GM19455 (cell line): ENCODE results near the gene AFDN.

ENCODE experiments used
- ATAC-seq: cut with Tn5 transposase; IDR thresholded peaks from one replicate; pipeline ENCODE4 v1.9.1; 2021; ENCODE audit not compliant: unreplicated experiment

The AFDN gene

DNA sequence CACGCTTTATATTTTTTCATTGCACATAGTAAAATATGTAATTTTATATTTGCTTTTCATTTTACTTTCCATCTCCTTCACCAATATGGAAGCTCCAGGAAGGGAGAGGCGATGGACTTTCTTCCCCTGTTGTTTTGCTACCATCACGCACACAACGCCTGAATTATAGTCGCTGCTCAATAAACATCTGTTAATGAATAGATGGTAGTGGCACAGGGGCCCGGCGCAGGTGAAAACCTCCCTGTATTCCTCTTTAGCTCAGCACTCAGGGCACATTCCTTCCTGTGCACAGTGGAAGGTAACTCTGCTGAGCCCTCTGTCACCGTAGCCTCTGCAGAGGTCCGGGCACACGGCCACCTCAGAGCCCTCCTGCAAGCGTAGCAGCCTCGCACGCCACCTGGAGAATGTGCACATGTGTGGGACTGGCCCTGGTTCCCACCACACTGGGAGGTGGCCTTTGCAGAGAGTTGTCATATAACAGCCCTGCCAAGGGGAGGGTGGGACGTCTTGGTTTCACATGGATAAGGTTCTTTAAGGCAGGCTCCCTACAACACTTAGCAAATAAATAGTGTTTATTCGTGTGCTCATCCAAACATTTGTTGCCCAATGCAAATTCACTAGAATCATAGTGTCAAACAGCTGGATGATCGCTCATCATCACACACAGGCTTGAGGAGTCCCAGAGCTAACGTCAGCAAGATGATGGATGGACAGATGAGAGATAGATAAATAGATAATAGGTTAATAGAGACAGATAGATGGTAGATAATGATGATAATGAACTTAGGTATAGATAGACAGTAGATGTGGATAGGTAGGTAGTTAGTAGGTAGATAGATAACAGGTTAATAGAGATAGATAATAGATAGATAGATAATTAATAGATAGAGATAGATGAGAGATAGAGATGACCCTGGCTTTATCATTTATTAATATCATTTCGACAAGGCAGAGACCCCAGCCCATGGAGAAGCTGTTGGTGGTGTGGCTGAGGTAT, 32.3 kb upstream of the AFDN start:
- no peak for ATAC-seq

DNA sequence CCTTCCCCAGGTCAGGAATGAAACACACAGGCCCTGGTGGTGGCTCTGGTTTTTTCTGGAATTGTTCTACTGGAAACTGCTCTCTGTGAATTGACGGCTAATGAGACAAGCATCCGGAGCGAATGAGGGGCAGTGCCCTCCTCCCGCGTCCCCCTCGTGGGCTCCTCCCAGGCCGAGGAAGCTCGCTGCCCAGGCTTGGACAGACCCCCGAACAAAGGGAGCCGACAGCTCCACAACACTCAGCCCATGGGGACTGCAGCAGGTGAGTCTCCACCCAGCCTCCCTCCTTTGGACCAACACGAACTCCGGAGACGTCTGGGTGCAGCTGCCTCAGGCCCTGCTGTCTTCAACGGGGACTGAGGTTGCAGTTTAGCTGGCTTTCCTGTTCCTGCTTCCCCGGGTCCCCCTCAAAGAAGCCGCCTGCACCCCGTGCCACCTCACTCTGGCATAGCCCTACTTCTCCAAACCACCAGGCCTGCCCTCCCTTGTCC, 31.3 kb upstream of the AFDN start:
- ATAC-seq: no peak

DNA sequence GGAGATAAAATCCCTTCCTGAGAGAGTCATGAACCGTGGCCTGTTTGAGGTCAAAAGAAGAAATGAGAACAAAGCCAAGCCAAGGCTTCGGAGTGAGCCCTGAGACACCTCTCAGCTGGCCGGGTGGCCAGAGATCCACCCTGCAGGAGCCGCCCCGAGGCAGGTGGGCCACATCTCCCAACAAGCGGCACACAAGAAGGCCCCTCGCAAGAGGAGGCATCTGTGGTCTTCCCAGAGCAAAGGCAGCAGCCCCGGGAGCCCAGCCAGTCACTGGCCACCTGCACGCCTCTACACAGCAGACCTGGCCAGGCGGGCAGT, 30.9 kb upstream of the AFDN start:
- ATAC-seq: no peak

DNA sequence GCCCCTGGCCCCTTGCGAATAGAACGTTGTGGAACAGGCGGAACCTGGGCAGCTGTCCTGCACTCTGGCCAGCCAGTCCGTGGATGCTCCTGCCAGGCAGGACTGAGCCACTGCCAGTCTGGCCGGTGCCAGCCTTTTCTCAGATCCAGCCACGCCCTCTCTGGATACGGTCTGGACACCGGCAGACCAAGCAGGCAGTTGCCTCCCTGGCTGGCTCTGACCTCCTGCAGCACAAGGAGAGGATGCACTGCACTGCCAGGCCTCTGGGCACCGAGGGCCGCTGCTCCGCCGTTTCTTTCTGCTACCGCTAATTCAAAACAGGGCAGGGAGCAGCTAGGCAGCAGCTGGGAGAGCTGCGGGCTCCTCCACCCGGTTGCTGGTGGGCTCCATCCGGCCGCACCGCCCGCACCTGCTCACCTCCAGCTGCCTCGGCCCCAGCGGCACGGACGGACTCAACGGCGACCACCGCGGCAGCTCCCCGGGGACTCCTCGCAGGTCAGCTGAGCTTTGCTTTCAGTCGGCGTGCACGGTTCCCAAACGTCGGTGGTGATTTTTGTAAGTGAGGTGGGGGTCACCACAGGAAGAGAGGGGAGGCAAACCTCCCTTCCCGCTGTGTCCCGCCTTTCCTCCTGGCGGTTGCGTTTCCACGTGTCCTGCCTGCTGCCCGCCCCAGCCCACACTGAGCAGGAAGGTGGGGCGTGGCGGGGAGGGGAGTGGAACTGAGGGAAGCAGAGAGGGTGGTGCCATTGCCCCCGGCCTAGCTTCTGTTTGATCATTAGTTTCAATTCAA, 30.3 kb upstream of the AFDN start:
- no peak for ATAC-seq

DNA sequence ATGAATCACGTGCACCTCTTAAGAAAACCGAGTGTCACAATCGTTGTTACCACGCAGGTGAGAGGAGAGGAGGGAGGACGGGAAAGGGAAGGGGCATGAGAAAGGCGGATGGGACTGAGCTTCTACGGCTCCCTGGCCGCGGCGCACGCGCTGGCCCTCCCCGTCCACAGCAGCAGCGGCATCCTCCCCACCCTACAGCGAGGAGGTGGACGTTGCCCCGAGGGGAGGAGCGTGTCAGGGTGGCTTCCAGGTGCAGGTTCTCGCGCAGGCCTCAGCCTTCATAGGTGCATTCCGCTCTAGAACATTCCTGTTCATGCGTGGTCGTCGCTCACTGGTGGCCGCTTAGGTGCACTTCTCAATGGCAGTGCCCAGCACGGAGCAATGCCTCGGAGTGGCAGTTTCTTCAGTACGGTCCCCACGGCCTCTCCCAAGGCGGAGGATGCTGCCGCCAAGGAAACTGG, 29.7 kb upstream of the AFDN start:
- ATAC-seq: no peak

DNA sequence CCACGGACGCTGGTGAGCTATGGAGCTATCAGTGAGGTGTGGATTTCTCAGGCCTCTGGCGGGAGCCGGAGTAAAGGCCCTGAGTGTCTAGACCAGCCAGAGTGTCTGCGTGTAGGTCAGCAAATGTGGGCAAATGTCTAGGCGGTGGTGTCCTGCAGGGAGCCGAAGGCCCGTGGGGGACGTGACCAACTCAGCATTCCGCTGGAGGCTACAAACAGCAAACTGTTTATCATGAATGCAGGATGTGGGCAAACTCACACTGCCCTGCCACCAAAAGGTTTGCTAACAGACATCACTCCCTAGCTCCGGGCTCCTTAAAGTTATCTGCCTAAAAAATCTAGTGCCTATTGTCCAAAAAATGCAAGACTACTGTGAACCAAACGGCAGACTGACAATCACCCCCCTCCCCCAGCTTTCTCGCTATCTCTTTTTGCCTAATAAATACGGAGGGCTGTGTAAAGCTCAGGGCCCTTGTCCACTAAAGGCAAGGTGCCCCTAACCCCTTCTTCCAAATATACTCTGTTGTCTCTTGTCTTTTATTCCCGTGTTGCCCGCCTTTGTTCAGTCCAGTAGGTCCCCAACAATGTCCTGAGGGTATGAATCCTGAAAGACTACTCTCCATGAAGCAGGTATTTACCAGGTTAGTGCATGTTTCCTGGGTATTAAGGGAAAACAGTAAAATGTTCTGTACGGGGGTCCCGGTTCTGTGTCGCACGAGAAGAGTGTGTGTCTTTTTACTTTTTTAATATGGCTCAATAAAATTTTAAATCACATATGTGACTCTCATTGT, 29.0 kb upstream of the AFDN start:
- ATAC-seq: no peak

DNA sequence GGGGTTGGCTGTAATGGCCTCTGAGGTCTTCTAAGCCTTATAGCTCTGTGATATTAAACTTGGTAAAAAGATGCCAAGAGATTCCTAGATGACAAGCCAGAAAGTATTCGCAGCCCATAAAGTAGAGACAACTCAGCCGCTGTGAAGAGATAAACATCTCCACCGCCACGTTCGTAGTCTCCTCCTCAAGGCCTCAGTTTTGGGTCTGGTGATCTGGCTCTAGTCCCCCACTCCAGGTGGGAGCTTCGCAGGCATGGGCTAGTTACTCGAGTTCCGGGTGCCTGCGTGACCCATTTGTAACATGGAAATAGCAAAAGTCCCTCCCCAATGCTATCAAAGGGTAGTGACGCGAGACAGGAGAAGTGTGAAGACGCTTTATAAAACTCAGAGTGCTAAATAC, 28.3 kb upstream of the AFDN start:
- ATAC-seq: no peak

DNA sequence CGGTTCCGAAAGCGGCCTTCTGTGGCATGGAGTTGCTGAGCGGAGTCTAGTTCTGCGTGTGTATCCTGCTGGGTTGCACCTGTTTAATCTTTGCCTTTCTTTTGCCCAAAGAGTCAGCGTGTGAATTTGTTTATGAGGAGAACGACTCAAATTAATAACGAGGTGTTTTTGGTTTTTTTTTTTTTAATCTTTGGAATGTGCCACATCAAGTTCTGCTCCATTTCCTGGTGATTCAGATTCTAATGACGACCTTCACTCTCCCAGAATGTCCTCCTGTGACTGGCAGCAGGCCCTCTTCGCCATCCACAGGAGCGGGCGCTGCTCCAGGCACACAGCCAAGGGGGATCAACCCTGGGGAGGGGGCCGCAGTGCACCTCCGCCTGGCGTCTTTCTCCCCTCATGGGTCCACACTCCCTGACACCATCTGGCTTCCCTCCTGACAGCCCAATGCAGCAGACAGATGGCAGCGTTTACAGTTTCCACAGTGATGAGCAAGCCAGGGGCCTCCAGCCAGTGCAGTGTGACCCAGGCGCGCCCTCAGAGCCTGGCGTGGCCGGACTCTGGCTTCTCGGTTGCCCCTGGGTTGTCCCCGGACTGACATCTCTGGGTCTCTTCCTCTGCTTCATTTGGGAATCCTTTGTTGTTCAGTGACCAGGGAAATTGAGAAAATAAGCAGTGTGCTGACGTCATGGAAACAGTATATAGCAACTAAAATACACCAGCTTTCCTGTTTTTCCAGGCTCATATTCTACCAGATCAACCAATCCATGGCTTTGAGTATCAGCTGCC, 27.5 kb upstream of the AFDN start:
- ATAC-seq: no peak

DNA sequence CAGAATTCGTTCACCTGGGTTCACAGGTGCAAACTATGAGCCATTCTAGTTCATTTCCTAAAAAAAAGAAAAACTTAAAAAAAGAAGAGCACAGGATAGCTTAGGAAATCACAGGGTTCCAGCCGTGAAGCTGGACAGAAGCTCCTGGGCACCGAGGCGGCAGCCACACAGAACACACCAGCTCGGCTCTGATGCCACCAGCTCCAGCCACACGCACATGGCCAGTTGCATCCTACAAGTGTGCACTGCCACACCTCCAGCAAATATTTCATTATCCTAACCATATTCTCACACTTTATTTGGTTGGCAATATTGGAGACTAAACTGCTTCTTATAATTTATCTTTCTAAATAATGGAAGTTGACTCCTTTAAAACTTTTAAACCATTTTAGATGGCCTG, 26.2 kb upstream of the AFDN start:
- ATAC-seq: no peak

DNA sequence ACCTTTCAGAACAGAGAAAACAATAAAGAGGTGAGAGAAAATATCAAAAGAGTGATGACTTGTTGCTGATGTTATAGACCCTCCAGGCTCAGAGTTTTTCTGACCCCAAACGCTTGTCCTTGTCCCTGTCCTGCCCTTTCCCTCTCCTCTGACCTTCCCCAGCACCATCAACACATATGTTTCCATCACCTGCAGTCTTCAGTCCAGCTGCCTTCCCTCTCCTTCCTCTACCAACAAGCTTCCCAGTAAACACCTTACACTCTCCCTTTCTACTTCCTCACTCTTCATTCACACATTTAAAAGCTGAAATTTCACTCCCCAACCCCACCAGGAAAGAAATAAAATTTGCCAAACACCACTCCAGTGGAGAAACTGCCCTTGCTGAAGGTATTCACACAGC, 25.4 kb upstream of the AFDN start:
- no peak for ATAC-seq

DNA sequence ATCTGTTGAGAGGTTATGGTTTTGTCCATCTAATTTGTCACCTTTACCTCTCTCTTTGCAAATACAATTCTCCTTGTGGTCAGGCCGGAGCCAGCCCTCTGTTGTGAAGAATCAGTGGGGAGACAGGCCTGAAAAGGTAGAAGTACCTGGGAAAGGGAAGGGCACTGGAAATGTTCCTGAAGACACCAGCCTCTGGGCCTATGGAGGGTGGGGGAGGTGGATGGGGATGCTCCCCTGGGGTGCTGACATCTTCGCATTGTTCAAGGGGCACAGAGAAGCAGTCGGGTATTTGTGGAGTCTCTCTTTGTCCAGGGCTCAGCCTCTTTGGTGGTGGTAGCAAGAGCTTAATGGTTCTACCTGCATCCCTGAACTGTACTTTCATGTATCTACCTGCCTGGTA, 24.4 kb upstream of the AFDN start:
- no peak for ATAC-seq

DNA sequence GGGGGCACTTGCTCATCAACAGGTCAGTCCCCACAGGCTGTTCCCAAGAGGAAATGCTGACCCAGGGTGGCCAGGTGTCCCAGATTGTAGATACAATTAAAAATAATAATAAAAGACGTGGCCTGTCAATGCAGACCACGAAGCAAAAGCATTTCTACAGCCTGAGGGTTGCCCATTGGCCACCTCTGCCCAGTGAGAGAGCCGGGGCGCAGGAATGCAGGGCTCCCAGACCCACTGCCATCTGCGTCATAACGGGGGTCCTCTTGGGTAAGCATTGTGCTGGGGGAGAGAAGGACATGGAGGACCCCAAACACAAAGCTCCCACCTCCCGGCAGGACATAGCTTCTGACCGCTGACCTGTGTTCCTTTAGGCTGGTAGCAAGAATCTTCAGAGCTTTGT, 22.9 kb upstream of the AFDN start:
- ATAC-seq: no peak

DNA sequence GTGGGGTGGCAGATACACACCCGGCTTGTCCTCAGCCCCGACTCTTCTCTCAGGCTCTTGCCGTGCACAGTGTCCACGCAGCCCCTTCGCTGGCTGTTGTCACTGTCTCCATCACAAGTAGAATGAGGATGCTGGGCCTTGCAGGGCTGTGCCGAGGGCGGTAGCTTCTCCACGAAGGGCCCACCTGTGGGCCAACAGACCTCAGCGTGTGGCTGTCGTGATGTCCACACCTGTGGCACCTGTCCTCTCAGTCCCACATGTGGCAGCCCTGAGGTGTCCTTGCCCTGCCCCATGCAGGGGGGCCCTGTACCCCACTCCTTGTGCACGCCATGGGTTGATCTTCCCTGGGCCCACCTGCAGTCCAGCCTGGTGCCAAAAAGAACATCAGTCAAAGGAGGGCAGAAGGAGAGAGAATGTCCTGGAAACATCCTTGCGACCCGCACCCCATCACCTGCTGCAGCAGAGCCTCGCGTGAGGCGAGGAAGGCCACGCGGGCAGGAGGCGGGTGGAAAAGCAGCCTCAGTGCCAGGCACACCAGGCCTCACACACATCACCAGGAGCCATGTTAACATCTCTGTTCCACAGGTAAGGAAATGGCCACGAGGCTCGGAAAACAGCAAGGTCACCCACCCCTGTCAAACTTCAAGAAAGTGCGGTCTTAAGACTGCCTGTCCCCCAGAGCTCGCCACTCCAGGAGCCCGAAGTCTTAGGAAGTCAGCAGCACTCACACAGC, 22.3 kb upstream of the AFDN start:
- no peak for ATAC-seq

DNA sequence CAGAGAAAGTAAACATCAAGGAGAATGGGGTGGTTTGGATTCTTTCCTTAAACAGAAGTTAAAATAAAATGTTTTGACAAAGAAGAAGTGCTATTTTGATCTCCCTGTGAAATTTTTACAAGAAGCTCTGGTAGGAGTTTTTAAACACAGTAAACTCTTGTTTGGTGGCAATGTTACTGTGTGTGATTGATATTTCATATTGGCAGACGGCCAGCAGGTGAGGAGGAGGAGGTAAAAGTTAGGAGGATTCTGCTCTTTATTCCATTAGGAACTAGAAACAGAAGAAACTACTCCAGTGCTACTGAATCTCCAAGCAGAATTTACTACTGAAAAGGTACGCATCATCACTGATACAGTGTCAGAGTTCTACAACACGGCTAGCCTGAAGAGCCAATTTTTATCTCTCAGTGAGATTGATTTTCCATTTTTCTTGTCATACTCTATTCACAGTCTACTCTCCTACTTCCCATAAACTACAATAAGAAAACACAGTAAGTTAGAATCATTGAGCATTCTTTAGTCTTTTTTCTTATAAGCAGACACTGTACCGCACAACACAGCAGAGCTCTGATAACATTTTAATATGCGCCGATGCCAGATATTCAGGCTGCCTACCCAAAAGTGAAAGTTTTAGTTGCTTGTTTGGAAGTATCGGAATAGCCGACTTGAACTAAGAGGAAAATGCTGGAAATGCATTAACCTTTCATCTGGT, 21.2 kb upstream of the AFDN start:
- ATAC-seq: no peak

DNA sequence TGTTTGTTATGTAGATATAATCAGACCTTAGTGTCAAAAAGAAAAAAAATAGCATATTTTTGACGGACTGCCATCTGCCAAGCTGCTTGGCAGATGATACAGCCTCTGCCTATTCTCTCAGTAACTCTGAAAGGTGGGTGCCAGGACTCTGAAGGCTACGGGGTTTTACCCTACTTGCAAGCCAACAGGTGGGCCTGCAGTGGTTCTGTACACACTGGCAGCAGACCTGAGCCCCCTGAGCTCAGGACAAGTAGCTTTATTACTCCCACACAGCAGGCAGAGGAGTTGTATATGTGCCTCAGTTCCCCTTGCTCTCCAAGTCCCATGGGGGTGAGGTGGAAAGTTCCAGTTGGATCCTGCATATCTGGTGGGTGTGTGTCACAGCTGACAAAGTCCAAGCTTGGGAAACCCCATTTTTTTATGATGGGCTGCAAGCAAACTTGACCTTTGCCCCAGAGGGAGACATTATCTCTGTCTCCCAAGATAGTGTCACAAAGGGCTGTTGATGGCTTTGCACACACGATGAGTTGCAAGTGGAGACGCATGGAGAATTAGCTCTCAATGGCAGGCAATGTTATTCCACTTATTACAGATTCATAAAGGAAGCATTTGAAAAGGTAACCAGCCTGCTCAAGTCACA, 20.5 kb upstream of the AFDN start:
- ATAC-seq: no peak

DNA sequence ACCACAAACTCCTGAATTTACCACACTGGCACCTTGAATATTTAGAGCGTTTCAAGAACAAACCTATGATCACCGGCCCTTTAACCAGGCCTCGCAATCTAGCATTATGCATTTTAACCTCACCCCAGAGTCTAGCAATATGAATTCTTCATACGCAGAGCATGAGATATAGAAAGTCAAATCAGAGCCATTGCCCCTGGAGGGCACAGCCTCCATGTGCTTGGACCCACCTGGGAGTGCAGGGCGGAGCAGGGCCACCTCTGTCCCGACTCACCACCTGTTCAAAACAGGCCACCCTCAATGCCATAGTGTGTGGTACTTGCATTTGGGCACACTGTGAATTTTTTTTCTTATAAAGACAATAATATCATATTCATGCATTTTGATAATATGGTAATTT, 19.5 kb upstream of the AFDN start:
- no peak for ATAC-seq

DNA sequence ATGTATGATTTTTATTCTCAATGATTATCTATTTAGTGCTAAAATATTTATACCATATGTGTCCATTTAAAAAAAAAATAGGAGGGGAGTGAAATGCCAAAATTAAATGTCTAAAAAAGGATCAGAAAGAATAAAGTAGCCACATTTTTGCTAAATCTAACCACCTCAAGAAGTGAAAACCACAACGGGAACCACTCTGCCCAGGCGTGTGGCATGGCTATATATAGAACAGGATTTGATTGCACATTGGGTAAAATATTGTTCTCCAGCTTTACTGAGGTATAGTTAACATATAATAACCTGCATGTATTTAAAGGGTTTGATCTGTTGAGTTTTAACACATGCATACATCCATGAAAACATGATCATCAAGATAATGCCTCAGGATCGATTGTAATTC, 19.0 kb upstream of the AFDN start:
- ATAC-seq: no peak

DNA sequence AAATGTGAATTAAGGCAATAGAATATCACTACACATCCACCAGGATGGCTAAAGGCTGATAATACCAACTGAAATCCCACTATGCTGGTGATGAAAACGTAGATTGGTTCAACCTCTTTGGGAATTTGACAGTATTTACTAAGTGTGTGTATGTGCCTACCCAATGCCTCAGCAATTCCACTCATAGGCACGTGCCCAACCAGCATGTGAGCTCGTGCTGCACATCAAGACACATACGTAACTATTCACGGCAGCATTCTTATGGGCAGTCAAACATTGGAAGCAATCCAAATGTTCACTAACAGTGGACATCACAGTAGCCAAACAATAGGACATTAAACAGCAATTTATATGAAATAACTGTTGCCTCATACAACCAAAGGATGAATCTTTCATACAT, 15.7 kb upstream of the AFDN start:
- ATAC-seq: no peak
